Calu3 (cell line): ENCODE results near the gene SIDT1. TPM values are rescaled to one million over a fixed set of nuclear protein-coding genes. Genes with fewer than 3 reads are reported as not detected.

Experiments
- BruUV-seq: library from RNA; stranded (reverse); fragments of 400-500 nt; replicated peaks from 2 replicates; lab custom pipeline; 2021; lab: Mats Ljungman, UMichigan
- CTCF ChIA-PET: fragments of 300-600 bp; sonication (Branson Sonifier 250); formaldehyde crosslinking; loops from one replicate; lab custom pipeline; 2022; ENCODE audit warnings: antibody characterized with exemption; lab: Charles Lee
- DNase-seq: peaks from one replicate; pipeline ENCODE4 v3.0.0; 2022
- H3K27ac Mint-ChIP-seq: one replicate; pipeline ENCODE4 v1.8.0; 2022; ENCODE audit warnings: mixed read lengths; ENCODE audit not compliant: unreplicated experiment
- H3K27me3 Mint-ChIP-seq: one replicate; pipeline ENCODE4 v1.8.0; 2022; ENCODE audit warnings: mixed read lengths; ENCODE audit not compliant: unreplicated experiment
- H3K36me3 Mint-ChIP-seq: one replicate; pipeline ENCODE4 v1.8.0; 2022; ENCODE audit warnings: mild to moderate bottlenecking, moderate library complexity, mixed read lengths; ENCODE audit not compliant: insufficient read depth, unreplicated experiment
- H3K4me1 Mint-ChIP-seq: one replicate; pipeline ENCODE4 v1.8.0; 2022; ENCODE audit warnings: mild to moderate bottlenecking, low read depth, mixed read lengths; ENCODE audit not compliant: unreplicated experiment
- H3K4me3 Mint-ChIP-seq: one replicate; pipeline ENCODE4 v1.8.0; 2022; ENCODE audit warnings: mild to moderate bottlenecking, low read depth, moderate library complexity, mixed read lengths; ENCODE audit not compliant: unreplicated experiment
- H3K9me3 Mint-ChIP-seq: one replicate; pipeline ENCODE4 v1.8.0; 2022; ENCODE audit warnings: low read depth, mixed read lengths; ENCODE audit not compliant: unreplicated experiment
- CTCF ChIP-seq: fragments of 200-600 bp; IDR thresholded peaks from one replicate; pipeline ENCODE4 v1.8.0; 2022; ENCODE audit warnings: antibody characterized with exemption; ENCODE audit not compliant: unreplicated experiment
- intact Hi-C: fragments of 100-400 bp; cut with micrococcal nuclease; formaldehyde crosslinking; loops from one replicate; pipeline ENCODE4 v1.10.0; 2022; ENCODE audit not compliant: unreplicated experiment
- total RNA-seq: library from RNA; stranded (reverse); gene quantifications from 2 replicates; pipeline ENCODE4 v1.2.3, GENCODE V29; 2022

The SIDT1 gene
- total RNA-seq, 1 experiment from 2014 or later, result 0.87 TPM

GRCh38 chr3:113643583-113643982 is 111.2 kb downstream of the SIDT1 start:
- intact Hi-C loops, result no loop called here
- Mint-ChIP-seq H3K27ac (no peak overlapping the region), H3K9me3 (peaks cover 13% of the 10 kb centered on the region), H3K4me1 (no peaks in the 10 kb centered on the region), H3K4me3 (no peak overlapping the region), H3K36me3 (no peaks in the 10 kb centered on the region), H3K27me3 (no peaks in the 10 kb centered on the region)
- DNase-seq, result no peak
- no TSS peak for BruUV-seq
- CTCF ChIA-PET, result no interaction called here
- no peak for TF ChIP-seq CTCF

DNA sequence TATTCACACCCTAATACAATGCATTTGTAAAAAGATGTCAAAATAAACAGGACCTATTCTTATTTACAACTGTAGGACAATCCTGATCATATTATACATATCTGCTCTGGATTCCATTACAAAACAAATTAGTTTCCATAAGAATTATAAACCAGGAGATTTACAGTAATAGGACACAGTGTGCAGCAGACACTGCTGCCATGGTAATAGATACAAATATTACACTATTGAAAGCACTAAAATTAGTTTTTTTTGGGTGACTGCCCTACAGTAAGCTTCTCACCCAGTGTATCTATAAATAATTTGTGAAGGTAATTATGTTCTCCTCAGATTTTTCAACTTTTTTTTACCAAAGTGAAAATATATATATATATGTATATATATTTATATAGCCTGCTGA is 116.2 kb downstream of the SIDT1 start:
- H3K4me1 Mint-ChIP-seq, result no peaks in the 10 kb centered on the region
- no TSS peak for BruUV-seq
- H3K9me3 Mint-ChIP-seq, result peaks cover 13% of the 10 kb centered on the region
- intact Hi-C loops, result no loop called here
- TF ChIP-seq CTCF, result no peak
- no peak for DNase-seq
- H3K36me3 Mint-ChIP-seq, result no peaks in the 10 kb centered on the region
- no peaks in the 10 kb centered on the region for H3K27me3 Mint-ChIP-seq
- CTCF ChIA-PET, result no interaction called here
- H3K27ac Mint-ChIP-seq, result no peak overlapping the region
- no peak overlapping the region for H3K4me3 Mint-ChIP-seq

DNA sequence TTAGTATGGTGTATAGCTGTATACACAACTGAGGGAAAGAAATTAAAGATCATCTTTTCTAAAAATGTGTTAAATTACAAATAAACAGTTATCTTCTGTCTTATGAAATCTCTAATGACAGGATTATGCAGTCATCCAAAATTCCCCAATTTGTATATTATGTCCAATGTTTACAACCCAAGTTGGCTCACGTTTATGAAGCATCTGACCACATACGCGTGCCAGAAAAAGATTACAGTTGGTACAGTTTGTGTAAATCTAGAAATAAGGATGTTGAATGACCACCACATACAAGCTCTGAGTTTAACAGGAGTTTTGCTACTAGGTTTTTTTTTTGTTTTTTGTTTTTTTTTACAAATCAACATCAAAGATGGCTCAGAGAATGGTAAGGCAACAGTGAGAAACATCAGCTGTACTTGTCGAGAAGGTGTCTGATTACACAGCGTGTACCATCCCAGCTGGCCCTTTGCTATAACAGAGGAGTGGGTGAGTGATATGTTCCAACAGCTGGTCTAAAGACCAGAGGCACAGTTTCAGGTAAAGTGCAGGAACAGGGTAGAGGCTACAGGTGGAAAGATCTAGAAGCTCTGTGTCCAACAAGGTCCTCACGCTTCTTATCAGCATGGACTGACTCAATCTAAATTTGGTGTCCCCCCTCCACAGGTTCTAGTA is 117.0 kb downstream of the SIDT1 start:
- Mint-ChIP-seq H3K4me3 (no peak overlapping the region), H3K27ac (no peak overlapping the region), H3K36me3 (no peaks in the 10 kb centered on the region), H3K9me3 (peaks cover 6% of the 10 kb centered on the region), H3K27me3 (no peaks in the 10 kb centered on the region), H3K4me1 (no peaks in the 10 kb centered on the region)
- no peak for DNase-seq
- CTCF ChIA-PET, result no interaction called here
- no peak for TF ChIP-seq CTCF
- BruUV-seq, result no TSS peak
- intact Hi-C loops, result no loop called here

DNA sequence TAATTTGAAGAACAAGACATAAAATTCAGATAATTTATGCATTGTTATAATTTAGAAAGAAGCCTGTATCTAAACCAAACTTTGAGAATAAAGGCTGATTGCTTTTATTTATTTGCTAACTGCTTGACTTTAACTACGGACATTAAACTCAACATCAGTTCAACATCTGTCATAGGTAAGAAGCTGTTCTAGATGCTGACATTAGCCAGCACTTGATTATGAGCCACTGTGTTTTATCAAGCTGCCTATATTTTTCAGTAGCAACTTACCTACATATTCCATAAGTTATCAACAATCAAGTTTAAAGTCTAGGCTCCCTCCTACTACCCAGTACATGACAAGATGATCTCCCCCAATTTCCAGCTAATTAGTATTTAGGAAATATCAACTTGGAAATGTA is 122.0 kb downstream of the SIDT1 start:
- no peaks in the 10 kb centered on the region for H3K27me3 Mint-ChIP-seq
- no peak for TF ChIP-seq CTCF
- intact Hi-C loops, result no loop called here
- no peak for DNase-seq
- H3K9me3 Mint-ChIP-seq, result no peaks in the 10 kb centered on the region
- H3K36me3 Mint-ChIP-seq, result no peaks in the 10 kb centered on the region
- BruUV-seq, result no TSS peak
- no peaks in the 10 kb centered on the region for H3K4me1 Mint-ChIP-seq
- H3K27ac Mint-ChIP-seq, result no peak overlapping the region
- CTCF ChIA-PET, result no interaction called here
- H3K4me3 Mint-ChIP-seq, result no peak overlapping the region
